Activated CD8-positive, alpha-beta memory T cell treated with anti-CD3 and anti-CD28 coated beads for 24 hours (primary cell): ENCODE results near the gene PAGE2.
"Not testable (repeated sequence)": the region's sequence is repeated elsewhere in the genome, so short reads cannot be mapped to it uniquely, and the experiment has no call there.

Experiments used
- DNase-seq: peaks from one replicate; pipeline ENCODE4 v3.0.0-alpha.2; 2020

The PAGE2 gene

GRCh38 chrX:55127692-55128091 is 38.9 kb downstream of the PAGE2 start:
- no peak for DNase-seq

DNA sequence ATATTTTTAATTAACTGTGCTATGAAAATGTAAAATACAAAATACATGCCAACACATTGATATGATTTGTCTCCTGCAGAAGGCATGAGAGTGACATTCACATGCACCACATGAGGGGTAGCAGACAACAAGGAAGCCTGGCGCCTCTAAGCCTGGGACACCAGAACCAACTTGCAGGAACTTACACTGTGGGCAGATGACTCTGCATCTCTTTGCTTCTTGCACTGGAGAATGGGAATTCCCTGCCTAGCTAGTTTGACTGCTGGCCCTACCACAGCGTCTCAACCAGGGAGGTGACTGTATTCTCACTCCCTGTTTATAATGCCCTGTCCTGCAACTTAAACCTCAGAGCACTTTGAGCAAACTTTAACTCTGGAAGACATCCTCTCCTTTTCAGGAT is 40.5 kb downstream of the PAGE2 start:
- no peak for DNase-seq

DNA sequence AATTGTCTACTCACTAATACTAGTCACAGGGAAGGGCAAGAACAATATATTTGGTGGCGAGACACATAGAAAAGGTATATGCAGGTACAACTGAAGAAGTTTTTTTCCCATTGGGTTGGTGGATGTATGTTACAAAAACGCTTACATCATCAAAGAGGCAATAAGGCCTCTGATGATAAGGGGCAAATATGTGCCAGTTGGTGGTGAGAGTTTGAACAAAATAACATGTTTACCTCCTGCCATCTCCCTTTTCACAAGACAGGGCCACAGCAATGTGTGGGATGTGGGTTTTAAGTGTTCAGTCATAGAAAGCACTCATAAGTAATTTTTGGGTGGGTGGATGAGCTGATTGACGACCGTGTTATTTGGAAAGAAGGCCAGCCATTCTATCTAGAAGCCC is 41.7 kb downstream of the PAGE2 start:
- no peak for DNase-seq

GRCh38 chrX:55132416-55132815 is 43.6 kb downstream of the PAGE2 start:
- DNase-seq = no peak

- DNase-seq = no peak
Observed at GRCh38 chrX:55135171-55135570, 46.4 kb downstream of the PAGE2 start.

DNA sequence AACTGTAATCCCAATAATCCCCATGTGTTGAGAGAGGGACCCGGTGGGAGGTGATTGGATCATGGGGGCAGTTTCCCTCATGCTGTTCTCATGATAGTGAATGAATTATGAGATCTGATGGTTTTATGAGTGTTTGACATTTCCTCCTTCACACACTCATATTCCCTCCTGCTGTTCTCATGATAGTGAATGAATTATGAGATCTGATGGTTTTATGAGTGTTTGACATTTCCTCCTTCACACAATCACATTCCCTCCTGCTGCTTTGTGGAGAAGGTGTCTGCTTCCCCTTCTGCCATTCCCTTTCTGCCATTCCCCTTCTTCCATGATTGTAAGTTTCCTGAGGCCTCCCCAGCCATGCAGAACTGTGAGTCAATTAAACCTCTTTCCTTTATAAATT is 52.0 kb downstream of the PAGE2 start:
- not testable (repeated sequence) for DNase-seq
